GM12891 (cell line): Measurements from ENCODE around the gene NHSL2.

ENCODE experiments used
- PAX5 ChIP-seq: IDR thresholded peaks from 2 replicates; pipeline ENCODE4 v1.6.1; 2011; ENCODE audit warnings: low read length, moderate library complexity, mild to moderate bottlenecking; ENCODE audit not compliant: insufficient read depth, severe bottlenecking
- POLR2A ChIP-seq: IDR thresholded peaks from 2 replicates; pipeline ENCODE4 v1.6.1; 2011; ENCODE audit warnings: low read depth, low read length, control low read depth
- POLR2AphosphoS5 ChIP-seq: IDR thresholded peaks from 2 replicates; pipeline ENCODE4 v1.6.1; 2011; ENCODE audit warnings: low read depth, low read length, control low read depth
- POU2F2 ChIP-seq: IDR thresholded peaks from 2 replicates; pipeline ENCODE4 v1.6.1; 2011; ENCODE audit warnings: low read depth, mild to moderate bottlenecking, control low read depth, low read length, moderate library complexity
- TAF1 ChIP-seq: IDR thresholded peaks from 2 replicates; pipeline ENCODE4 v1.6.1; 2011; ENCODE audit warnings: low read depth, low read length, control low read depth

GRCh38 chrX:72031634-72032033 lies 121.0 kb downstream of the NHSL2 start:
- TF ChIP-seq POLR2A (no peak), POLR2AphosphoS5 (no peak), TAF1 (no peak), PAX5 (no peak), POU2F2 (no peak)
